Measurements from ENCODE around the gene SIVA1.
A peak's percentile ranks its signal among the peaks of the same experiment; 100 is the strongest.

SIVA1 gene

GRCh38 chr14:104754213-104754851 lies 1.4 kb downstream of the SIVA1 start:
- H3K4me3 ChIP-seq (ENCODE audit: low read length), result peak overlapping the region; percentile 90
- DNase-seq (ENCODE audit: low read depth), result no peak
- no peak for TF ChIP-seq CTCF (conservative IDR thresholded peaks at IDR 0.05; ENCODE audit: low read depth, low read length)

- no peak overlapping the region for H3K4me3 ChIP-seq (ENCODE audit: low read length)
- TF ChIP-seq CTCF (conservative IDR thresholded peaks at IDR 0.05; ENCODE audit: low read depth, low read length), result no peak
- DNase-seq (ENCODE audit: low read depth), result no peak
Observed at GRCh38 chr14:104755621-104756020, 2.7 kb downstream of the SIVA1 start.

GRCh38 chr14:104756477-104757237 lies 3.7 kb downstream of the SIVA1 start:
- no peak for DNase-seq (ENCODE audit: low read depth)
- no peak overlapping the region for H3K4me3 ChIP-seq (ENCODE audit: low read length)
- no peak for TF ChIP-seq CTCF (conservative IDR thresholded peaks at IDR 0.05; ENCODE audit: low read depth, low read length)

GRCh38 chr14:104757238-104757585 lies 4.3 kb downstream of the SIVA1 start:
- no peak for DNase-seq (ENCODE audit: low read depth)
- no peak for TF ChIP-seq CTCF (conservative IDR thresholded peaks at IDR 0.05; ENCODE audit: low read depth, low read length)

GRCh38 chr14:104757681-104758392 lies 4.9 kb downstream of the SIVA1 start:
- TF ChIP-seq CTCF (conservative IDR thresholded peaks at IDR 0.05; ENCODE audit: low read depth, low read length), result no peak
- H3K4me3 ChIP-seq (ENCODE audit: low read length), result no peak overlapping the region
- DNase-seq (ENCODE audit: low read depth), result no peak

More at GRCh38 chr14:104757238-104757585, 4.3 kb downstream of the SIVA1 start:
- H3K4me3 ChIP-seq (ENCODE audit: low read length), result no peak overlapping the region

- H3K4me3 ChIP-seq (ENCODE audit: low read length), result no peak overlapping the region
- DNase-seq (ENCODE audit: low read depth), result no peak
- TF ChIP-seq CTCF (conservative IDR thresholded peaks at IDR 0.05; ENCODE audit: low read depth, low read length), result no peak
Observed at GRCh38 chr14:104758981-104759969, 6.3 kb downstream of the SIVA1 start.

Data from retinal pigment epithelial cell (primary cell).